ENCODE data around the gene CYP27C1.

DNA sequence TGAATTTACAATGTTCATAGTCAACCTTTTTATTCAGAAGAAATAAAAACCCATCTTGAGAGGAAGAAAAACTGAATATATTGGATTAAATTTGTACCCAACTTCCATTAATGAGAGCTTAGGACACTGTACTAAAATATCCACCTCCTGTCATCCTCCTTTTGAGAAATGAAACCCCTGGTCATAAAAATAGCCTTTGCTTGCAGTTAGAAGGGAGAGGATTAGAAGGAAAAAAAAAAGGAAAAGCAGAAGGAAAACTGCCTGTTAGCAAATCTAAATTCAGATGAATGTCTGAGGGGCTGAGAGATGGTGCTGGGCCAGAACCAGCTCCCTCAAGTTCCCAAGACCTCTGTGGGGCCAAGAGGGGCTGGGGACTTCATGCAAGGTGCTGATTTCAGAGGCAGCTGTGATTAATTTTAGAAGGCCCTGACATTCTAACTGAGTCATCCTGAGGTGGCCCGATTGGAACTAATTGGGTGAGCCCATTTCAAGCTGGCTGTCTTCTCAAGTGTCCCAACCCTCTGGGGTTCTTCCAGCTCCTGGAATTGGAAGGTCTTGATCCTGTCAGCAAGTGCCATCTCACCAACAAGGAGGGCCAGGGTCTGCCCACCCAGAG lies 74.7 kb downstream of the CYP27C1 start:
- TF ChIP-seq, protein P1, sequence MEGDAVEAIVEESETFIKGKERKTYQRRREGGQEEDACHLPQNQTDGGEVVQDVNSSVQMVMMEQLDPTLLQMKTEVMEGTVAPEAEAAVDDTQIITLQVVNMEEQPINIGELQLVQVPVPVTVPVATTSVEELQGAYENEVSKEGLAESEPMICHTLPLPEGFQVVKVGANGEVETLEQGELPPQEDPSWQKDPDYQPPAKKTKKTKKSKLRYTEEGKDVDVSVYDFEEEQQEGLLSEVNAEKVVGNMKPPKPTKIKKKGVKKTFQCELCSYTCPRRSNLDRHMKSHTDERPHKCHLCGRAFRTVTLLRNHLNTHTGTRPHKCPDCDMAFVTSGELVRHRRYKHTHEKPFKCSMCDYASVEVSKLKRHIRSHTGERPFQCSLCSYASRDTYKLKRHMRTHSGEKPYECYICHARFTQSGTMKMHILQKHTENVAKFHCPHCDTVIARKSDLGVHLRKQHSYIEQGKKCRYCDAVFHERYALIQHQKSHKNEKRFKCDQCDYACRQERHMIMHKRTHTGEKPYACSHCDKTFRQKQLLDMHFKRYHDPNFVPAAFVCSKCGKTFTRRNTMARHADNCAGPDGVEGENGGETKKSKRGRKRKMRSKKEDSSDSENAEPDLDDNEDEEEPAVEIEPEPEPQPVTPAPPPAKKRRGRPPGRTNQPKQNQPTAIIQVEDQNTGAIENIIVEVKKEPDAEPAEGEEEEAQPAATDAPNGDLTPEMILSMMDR (IDR thresholded peaks at IDR 0.05): no peak
- no peak for TF ChIP-seq POLR2A (IDR thresholded peaks at IDR 0.05)

All from adrenal gland (tissue), 5 donors.